Inflammatory macrophage treated with lipopolysaccharide for 4 hours (primary cell): ENCODE measurements around the gene RASL10A.

Experiments
- DNase-seq: peaks from one replicate; pipeline ENCODE4 v3.0.0-alpha.2; 2020

Gene RASL10A

GRCh38 chr22:29338398-29338797, 22.9 kb upstream of the RASL10A start:
- DNase-seq, result no peak

- DNase-seq, result no peak
These were observed 22.3 kb upstream of the RASL10A start for GRCh38 chr22:29337631-29338284.

GRCh38 chr22:29336751-29337490, 21.4 kb upstream of the RASL10A start:
- peak; percentile 58 for DNase-seq

- DNase-seq, result no peak
These were observed 20.2 kb upstream of the RASL10A start for GRCh38 chr22:29335656-29336055.

- DNase-seq, result no peak
These were observed 19.3 kb upstream of the RASL10A start for GRCh38 chr22:29334696-29335344.

GRCh38 chr22:29334148-29334547, 18.7 kb upstream of the RASL10A start:
- DNase-seq, result no peak

GRCh38 chr22:29332886-29333496, 17.5 kb upstream of the RASL10A start:
- no peak for DNase-seq

GRCh38 chr22:29331658-29332300, 16.3 kb upstream of the RASL10A start:
- no peak for DNase-seq

- no peak for DNase-seq
These were observed 15.7 kb upstream of the RASL10A start for GRCh38 chr22:29331213-29331612.

GRCh38 chr22:29330753-29331152, 15.3 kb upstream of the RASL10A start:
- no peak for DNase-seq

- no peak for DNase-seq
These were observed 14.8 kb upstream of the RASL10A start for GRCh38 chr22:29330291-29330690.

- DNase-seq, result no peak
These were observed 14.1 kb upstream of the RASL10A start for GRCh38 chr22:29329581-29329980.

GRCh38 chr22:29328566-29329500, 13.3 kb upstream of the RASL10A start:
- DNase-seq, result no peak

GRCh38 chr22:29328055-29328454, 12.6 kb upstream of the RASL10A start:
- no peak for DNase-seq

- no peak for DNase-seq
These were observed 11.7 kb upstream of the RASL10A start for GRCh38 chr22:29327089-29327764.

- DNase-seq, result no peak
These were observed 11.0 kb upstream of the RASL10A start for GRCh38 chr22:29326481-29326880.

GRCh38 chr22:29325785-29326315, 10.4 kb upstream of the RASL10A start:
- DNase-seq, result no peak

GRCh38 chr22:29325356-29325755, 9.9 kb upstream of the RASL10A start:
- DNase-seq, result no peak

GRCh38 chr22:29323641-29324040, 8.1 kb upstream of the RASL10A start:
- DNase-seq, result no peak

GRCh38 chr22:29320546-29320945, 5.0 kb upstream of the RASL10A start:
- no peak for DNase-seq

GRCh38 chr22:29319072-29319471, 3.6 kb upstream of the RASL10A start:
- no peak for DNase-seq
